GM23338 (cell line): ENCODE measurements around the gene BLOC1S5. TPM values are rescaled to one million over a fixed set of nuclear protein-coding genes. Genes with fewer than 3 reads are reported as not detected.

Experiments
- CREB1 ChIP-seq: fragments of 250-450 bp; sonication (Bioruptor Pico); IDR thresholded peaks from 2 replicates; pipeline ENCODE4 v1.5.0; 2020; ENCODE audit warnings: low read depth, mild to moderate bottlenecking, moderate library complexity
- EZH2 ChIP-seq: fragments of 200-600 bp; sonication (generic); IDR thresholded peaks from one replicate; pipeline ENCODE4 v1.8.0; 2017; ENCODE audit warnings: antibody characterized with exemption, mild to moderate bottlenecking, low read depth; ENCODE audit not compliant: unreplicated experiment
- EZH2phosphoT487 ChIP-seq: fragments of 200-600 bp; sonication (generic); IDR thresholded peaks from one replicate; pipeline ENCODE4 v1.8.1; 2018; ENCODE audit warnings: antibody characterized with exemption; ENCODE audit not compliant: unreplicated experiment
- JUNB ChIP-seq: IDR thresholded peaks from one replicate; pipeline ENCODE4 v1.6.1; 2016; ENCODE audit warnings: antibody characterized with exemption; ENCODE audit not compliant: unreplicated experiment
- NANOG ChIP-seq: IDR thresholded peaks from 2 replicates; pipeline ENCODE4 v1.6.1; 2016; ENCODE audit warnings: antibody characterized with exemption, borderline replicate concordance
- POLR2AphosphoS5 ChIP-seq: IDR thresholded peaks from 2 replicates; pipeline ENCODE4 v1.6.1; 2016; ENCODE audit warnings: antibody characterized with exemption, low read depth
- STAT1 ChIP-seq: IDR thresholded peaks from one replicate; pipeline ENCODE4 v1.6.1; 2016; ENCODE audit warnings: antibody characterized with exemption; ENCODE audit not compliant: unreplicated experiment
- ZNF331 ChIP-seq: fragments of 250-450 bp; sonication (Bioruptor Pico); IDR thresholded peaks from 2 replicates; pipeline ENCODE4 v1.5.0; 2020; ENCODE audit warnings: low read depth, mild to moderate bottlenecking, moderate library complexity
- polyA plus RNA-seq: library from polyadenylated mRNA; unstranded; fragments of >200 nt; fragmentation: Nextera tagmentation; extraction: Ambion mirVana; gene quantifications from 2 replicates; pipeline ENCODE4 v1.2.1, GENCODE V29; 2016
- total RNA-seq: library from RNA; depleted of rRNA; stranded (reverse); fragments of >200 nt; shearing (Covaris generic); gene quantifications from 2 replicates; pipeline ENCODE4 v1.2.3, GENCODE V29; 2014
- TF ChIP-seq, protein P1 (sequence below): fragments of 250-450 bp; sonication (Bioruptor Pico); IDR thresholded peaks from 2 replicates; pipeline ENCODE4 v1.5.0; 2020; ENCODE audit warnings: mild to moderate bottlenecking, moderate library complexity
- TF ChIP-seq, protein P2 (sequence below): IDR thresholded peaks from one replicate; pipeline ENCODE4 v1.6.1; 2018; ENCODE audit warnings: antibody characterized with exemption; ENCODE audit not compliant: unreplicated experiment
- TF ChIP-seq, protein P3 (sequence below): IDR thresholded peaks from 2 replicates; pipeline ENCODE4 v1.6.1; 2016; ENCODE audit warnings: antibody characterized with exemption
- TF ChIP-seq, protein P4 (sequence below), 2 experiments: fragments of 200-600 bp in 1 of 2; sonication (generic) in 1 of 2; conservative IDR thresholded peaks; 2 replicates each; pipeline versions ENCODE4 v1.5.1 to v1.6.1; 2016 to 2017; ENCODE audit warnings: antibody characterized with exemption in 2 of 2, low read depth in 2 of 2, mild to moderate bottlenecking in 2 of 2, moderate library complexity in 1 of 2

BLOC1S5 gene
- total and polyA plus RNA-seq, 2 experiments from 2014 or later, result 14.9 to 16.6 TPM

DNA sequence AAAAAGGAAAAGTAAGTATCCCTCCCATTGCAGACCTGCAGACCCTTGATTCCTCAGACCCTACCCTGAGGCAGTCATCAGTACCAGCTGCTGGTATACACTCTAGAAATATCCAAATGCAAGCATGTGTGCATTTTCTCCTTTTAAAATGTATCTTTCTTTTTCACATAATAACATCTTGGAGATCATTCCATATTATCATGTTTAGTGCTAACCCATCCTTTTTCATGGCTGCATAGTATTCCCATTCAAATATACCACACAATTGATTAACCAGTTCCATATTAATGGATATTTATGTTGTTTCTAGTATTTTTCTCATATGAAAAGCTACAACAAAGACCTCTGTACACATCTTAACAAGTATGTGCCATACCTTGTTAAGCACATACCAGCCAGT lies 70.8 kb downstream of the BLOC1S5 start (continued):
- TF ChIP-seq, protein P1, sequence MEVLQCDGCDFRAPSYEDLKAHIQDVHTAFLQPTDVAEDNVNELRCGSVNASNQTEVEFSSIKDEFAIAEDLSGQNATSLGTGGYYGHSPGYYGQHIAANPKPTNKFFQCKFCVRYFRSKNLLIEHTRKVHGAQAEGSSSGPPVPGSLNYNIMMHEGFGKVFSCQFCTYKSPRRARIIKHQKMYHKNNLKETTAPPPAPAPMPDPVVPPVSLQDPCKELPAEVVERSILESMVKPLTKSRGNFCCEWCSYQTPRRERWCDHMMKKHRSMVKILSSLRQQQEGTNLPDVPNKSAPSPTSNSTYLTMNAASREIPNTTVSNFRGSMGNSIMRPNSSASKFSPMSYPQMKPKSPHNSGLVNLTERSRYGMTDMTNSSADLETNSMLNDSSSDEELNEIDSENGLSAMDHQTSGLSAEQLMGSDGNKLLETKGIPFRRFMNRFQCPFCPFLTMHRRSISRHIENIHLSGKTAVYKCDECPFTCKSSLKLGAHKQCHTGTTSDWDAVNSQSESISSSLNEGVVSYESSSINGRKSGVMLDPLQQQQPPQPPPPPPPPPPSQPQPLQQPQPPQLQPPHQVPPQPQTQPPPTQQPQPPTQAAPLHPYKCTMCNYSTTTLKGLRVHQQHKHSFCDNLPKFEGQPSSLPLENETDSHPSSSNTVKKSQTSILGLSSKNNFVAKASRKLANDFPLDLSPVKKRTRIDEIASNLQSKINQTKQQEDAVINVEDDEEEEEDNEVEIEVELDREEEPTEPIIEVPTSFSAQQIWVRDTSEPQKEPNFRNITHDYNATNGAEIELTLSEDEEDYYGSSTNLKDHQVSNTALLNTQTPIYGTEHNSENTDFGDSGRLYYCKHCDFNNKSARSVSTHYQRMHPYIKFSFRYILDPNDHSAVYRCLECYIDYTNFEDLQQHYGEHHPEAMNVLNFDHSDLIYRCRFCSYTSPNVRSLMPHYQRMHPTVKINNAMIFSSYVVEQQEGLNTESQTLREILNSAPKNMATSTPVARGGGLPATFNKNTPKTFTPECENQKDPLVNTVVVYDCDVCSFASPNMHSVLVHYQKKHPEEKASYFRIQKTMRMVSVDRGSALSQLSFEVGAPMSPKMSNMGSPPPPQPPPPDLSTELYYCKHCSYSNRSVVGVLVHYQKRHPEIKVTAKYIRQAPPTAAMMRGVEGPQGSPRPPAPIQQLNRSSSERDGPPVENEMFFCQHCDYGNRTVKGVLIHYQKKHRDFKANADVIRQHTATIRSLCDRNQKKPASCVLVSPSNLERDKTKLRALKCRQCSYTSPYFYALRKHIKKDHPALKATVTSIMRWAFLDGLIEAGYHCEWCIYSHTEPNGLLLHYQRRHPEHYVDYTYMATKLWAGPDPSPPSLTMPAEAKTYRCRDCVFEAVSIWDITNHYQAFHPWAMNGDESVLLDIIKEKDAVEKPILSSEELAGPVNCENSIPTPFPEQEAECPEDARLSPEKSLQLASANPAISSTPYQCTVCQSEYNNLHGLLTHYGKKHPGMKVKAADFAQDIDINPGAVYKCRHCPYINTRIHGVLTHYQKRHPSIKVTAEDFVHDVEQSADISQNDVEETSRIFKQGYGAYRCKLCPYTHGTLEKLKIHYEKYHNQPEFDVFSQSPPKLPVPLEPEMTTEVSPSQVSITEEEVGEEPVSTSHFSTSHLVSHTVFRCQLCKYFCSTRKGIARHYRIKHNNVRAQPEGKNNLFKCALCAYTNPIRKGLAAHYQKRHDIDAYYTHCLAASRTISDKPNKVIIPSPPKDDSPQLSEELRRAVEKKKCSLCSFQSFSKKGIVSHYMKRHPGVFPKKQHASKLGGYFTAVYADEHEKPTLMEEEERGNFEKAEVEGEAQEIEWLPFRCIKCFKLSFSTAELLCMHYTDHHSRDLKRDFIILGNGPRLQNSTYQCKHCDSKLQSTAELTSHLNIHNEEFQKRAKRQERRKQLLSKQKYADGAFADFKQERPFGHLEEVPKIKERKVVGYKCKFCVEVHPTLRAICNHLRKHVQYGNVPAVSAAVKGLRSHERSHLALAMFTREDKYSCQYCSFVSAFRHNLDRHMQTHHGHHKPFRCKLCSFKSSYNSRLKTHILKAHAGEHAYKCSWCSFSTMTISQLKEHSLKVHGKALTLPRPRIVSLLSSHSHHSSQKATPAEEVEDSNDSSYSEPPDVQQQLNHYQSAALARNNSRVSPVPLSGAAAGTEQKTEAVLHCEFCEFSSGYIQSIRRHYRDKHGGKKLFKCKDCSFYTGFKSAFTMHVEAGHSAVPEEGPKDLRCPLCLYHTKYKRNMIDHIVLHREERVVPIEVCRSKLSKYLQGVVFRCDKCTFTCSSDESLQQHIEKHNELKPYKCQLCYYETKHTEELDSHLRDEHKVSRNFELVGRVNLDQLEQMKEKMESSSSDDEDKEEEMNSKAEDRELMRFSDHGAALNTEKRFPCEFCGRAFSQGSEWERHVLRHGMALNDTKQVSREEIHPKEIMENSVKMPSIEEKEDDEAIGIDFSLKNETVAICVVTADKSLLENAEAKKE (CRISPR knock-in tag), result no peak
- TF ChIP-seq EZH2 (no peak), JUNB (no peak), CREB1 (CRISPR knock-in tag) (no peak), NANOG (no peak), POLR2AphosphoS5 (no peak), STAT1 (no peak), EZH2phosphoT487 (no peak), ZNF331 (CRISPR knock-in tag) (no peak)
- TF ChIP-seq, protein P2, sequence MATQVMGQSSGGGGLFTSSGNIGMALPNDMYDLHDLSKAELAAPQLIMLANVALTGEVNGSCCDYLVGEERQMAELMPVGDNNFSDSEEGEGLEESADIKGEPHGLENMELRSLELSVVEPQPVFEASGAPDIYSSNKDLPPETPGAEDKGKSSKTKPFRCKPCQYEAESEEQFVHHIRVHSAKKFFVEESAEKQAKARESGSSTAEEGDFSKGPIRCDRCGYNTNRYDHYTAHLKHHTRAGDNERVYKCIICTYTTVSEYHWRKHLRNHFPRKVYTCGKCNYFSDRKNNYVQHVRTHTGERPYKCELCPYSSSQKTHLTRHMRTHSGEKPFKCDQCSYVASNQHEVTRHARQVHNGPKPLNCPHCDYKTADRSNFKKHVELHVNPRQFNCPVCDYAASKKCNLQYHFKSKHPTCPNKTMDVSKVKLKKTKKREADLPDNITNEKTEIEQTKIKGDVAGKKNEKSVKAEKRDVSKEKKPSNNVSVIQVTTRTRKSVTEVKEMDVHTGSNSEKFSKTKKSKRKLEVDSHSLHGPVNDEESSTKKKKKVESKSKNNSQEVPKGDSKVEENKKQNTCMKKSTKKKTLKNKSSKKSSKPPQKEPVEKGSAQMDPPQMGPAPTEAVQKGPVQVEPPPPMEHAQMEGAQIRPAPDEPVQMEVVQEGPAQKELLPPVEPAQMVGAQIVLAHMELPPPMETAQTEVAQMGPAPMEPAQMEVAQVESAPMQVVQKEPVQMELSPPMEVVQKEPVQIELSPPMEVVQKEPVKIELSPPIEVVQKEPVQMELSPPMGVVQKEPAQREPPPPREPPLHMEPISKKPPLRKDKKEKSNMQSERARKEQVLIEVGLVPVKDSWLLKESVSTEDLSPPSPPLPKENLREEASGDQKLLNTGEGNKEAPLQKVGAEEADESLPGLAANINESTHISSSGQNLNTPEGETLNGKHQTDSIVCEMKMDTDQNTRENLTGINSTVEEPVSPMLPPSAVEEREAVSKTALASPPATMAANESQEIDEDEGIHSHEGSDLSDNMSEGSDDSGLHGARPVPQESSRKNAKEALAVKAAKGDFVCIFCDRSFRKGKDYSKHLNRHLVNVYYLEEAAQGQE, result no peak
- TF ChIP-seq, protein P3, sequence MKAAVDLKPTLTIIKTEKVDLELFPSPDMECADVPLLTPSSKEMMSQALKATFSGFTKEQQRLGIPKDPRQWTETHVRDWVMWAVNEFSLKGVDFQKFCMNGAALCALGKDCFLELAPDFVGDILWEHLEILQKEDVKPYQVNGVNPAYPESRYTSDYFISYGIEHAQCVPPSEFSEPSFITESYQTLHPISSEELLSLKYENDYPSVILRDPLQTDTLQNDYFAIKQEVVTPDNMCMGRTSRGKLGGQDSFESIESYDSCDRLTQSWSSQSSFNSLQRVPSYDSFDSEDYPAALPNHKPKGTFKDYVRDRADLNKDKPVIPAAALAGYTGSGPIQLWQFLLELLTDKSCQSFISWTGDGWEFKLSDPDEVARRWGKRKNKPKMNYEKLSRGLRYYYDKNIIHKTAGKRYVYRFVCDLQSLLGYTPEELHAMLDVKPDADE, result no peak
- TF ChIP-seq, protein P4, sequence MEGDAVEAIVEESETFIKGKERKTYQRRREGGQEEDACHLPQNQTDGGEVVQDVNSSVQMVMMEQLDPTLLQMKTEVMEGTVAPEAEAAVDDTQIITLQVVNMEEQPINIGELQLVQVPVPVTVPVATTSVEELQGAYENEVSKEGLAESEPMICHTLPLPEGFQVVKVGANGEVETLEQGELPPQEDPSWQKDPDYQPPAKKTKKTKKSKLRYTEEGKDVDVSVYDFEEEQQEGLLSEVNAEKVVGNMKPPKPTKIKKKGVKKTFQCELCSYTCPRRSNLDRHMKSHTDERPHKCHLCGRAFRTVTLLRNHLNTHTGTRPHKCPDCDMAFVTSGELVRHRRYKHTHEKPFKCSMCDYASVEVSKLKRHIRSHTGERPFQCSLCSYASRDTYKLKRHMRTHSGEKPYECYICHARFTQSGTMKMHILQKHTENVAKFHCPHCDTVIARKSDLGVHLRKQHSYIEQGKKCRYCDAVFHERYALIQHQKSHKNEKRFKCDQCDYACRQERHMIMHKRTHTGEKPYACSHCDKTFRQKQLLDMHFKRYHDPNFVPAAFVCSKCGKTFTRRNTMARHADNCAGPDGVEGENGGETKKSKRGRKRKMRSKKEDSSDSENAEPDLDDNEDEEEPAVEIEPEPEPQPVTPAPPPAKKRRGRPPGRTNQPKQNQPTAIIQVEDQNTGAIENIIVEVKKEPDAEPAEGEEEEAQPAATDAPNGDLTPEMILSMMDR (conservative IDR thresholded peaks at IDR 0.05; ENCODE audit: low read depth in 2 of 2), result no peak
